Panc1 (cell line): ENCODE data around the gene VSNL1. TPM values are rescaled to one million over a fixed set of nuclear protein-coding genes. Genes with fewer than 3 reads are reported as not detected.
A peak's percentile ranks its signal among the peaks of the same experiment; 100 is the strongest.

Experiments
- ATAC-seq: fragments of 200-7000 bp; cut with Tn5 transposase; 2 replicates; pipeline ENCODE4 v1.9.1; 2020; ENCODE audit warnings: mild to moderate bottlenecking, moderate library complexity
- BruUV-seq: library from RNA; stranded (reverse); fragments of 400-500 nt; replicated peaks from 2 replicates; lab custom pipeline; 2021; lab: Mats Ljungman, UMichigan
- CTCF ChIA-PET: fragments of 300-600 bp; sonication (Branson Sonifier 250); formaldehyde crosslinking; loops from one replicate; lab custom pipeline; 2022; ENCODE audit warnings: antibody characterized with exemption; lab: Charles Lee
- POLR2A ChIA-PET: fragments of 300-600 bp; sonication (Branson Sonifier 250); formaldehyde crosslinking; loops from one replicate; lab custom pipeline; 2022; ENCODE audit warnings: antibody characterized with exemption; lab: Charles Lee
- DNase-seq: peaks from one replicate; pipeline ENCODE4 v3.0.0-alpha.2; 2010; ENCODE audit warnings: low read depth, low spot score
- H3K27ac ChIP-seq: 2 replicates; pipeline ENCODE4 v1.5.1; 2011; ENCODE audit warnings: mild to moderate bottlenecking, low read length, inconsistent platforms
- H3K27me3 ChIP-seq: fragments of 200-500 bp; sonication (Bioruptor generic); 2 replicates; pipeline ENCODE4 v1.6.0; 2014; ENCODE audit warnings: low read length, inconsistent platforms; ENCODE audit not compliant: control insufficient read depth, insufficient read depth
- H3K36me3 ChIP-seq: fragments of 200-500 bp; sonication (Bioruptor generic); 2 replicates; pipeline ENCODE4 v1.5.1; 2014; ENCODE audit warnings: inconsistent platforms, mild to moderate bottlenecking, low read length, moderate library complexity; ENCODE audit not compliant: control insufficient read depth, insufficient read depth
- H3K4me1 ChIP-seq: 2 replicates; pipeline ENCODE4 v1.5.1; 2011; ENCODE audit warnings: inconsistent platforms, mild to moderate bottlenecking, low read length, moderate library complexity; ENCODE audit not compliant: control insufficient read depth, insufficient read depth
- H3K4me3 ChIP-seq, 2 experiments: 2 replicates each; pipeline ENCODE4 v1.5.1; 2011 to 2012; ENCODE audit warnings: low read depth in 2 of 2, low read length in 2 of 2, mild to moderate bottlenecking in 2 of 2, inconsistent platforms in 1 of 2, moderate library complexity in 1 of 2
- H3K9me3 ChIP-seq: fragments of 200-500 bp; sonication (Bioruptor generic); 2 replicates; pipeline ENCODE4 v1.5.1; 2014; ENCODE audit warnings: low read depth, mild to moderate bottlenecking, inconsistent platforms, low read length, moderate library complexity; ENCODE audit not compliant: control insufficient read depth, insufficient read depth
- POLR2AphosphoS5 ChIP-seq: IDR thresholded peaks from 2 replicates; pipeline ENCODE4 v1.6.1; 2012; ENCODE audit warnings: mild to moderate bottlenecking, low read depth, low read length, moderate library complexity
- SIN3A ChIP-seq: IDR thresholded peaks from 2 replicates; pipeline ENCODE4 v1.6.1; 2012; ENCODE audit warnings: low read depth, mild to moderate bottlenecking, low read length, moderate library complexity, borderline replicate concordance; ENCODE audit not compliant: insufficient read depth
- TCF7L2 ChIP-seq: IDR thresholded peaks from 2 replicates; pipeline ENCODE4 v1.6.1; 2011; ENCODE audit warnings: mild to moderate bottlenecking, low read depth, low read length, inconsistent platforms
- in situ Hi-C: cut with HindIII; loops from 2 replicates; pipeline ENCODE4 v1.10.0; 2016; ENCODE audit warnings: low sequenced_read_pairs, low pct_unique_long_range_greater_than_20kb
- intact Hi-C: fragments of 100-400 bp; cut with micrococcal nuclease; formaldehyde crosslinking; loops from one replicate; pipeline ENCODE4 v1.10.0; 2022; ENCODE audit not compliant: unreplicated experiment
- total RNA-seq: library from RNA; stranded (reverse); gene quantifications from one replicate; pipeline ENCODE4 v1.2.1, GENCODE V29; 2021; ENCODE audit not compliant: unreplicated experiment
- TF ChIP-seq, protein P1 (sequence below), 2 experiments: IDR thresholded peaks; 2 replicates each; pipeline ENCODE4 v1.6.1; 2011 to 2012; ENCODE audit warnings: low read depth in 2 of 2, control low read depth in 1 of 2, low read length in 1 of 2, mild to moderate bottlenecking in 1 of 2, moderate library complexity in 1 of 2; ENCODE audit not compliant: insufficient read depth in 1 of 2
- TF ChIP-seq, protein P2 (sequence below): fragments of 450-650 bp; IDR thresholded peaks from 2 replicates; pipeline ENCODE4 v1.5.1; 2017; ENCODE audit warnings: mild to moderate bottlenecking

VSNL1 gene
- total RNA-seq, 1 experiment from 2014 or later, result not detected

DNA sequence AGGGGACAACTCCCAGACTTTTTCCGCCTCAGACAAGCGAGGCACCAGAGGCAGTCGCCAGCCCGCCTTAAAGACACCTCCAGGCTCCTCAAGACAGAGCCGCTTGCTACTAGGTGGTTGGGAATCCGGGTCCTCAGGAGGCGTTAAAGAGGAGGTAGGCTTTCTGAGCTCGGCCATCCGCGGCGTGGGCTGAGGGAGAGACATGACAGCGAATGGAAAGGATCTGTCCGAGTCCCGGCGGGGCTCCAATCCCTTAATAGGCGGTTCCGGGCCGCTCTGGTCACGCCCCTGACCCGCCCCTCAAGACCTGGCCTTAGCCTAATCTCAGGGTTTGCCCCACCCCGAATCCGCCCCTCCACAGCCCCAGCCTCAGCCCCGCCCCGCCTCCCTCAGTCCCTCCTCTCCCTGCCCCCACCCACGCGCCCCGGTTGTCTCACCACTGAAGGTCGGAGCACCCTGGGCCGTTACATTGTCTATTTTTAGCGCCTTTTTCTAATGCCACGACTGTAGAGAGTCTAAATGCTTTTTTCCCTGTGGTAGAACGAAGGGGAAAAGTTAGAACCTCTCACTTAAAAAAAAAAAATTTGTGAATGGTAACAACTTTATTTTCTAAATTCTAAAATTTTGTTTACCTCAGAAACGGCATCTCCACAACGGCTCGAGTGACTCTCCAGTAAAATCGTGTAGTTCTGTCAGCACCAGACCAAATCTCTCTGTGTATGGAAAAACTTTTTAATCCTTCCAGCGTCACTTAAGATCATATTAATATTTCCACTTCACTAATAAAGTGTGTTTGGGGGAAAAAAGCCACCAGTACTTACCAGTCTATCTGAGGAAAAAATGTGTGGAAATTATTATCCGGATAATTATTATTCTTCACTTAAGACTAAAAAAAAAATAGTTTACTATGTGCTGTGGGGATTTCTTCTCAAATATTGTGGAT lies 22.0 kb upstream of the VSNL1 start, which contains the start of gene RAD51AP2:
Gene RAD51AP2, minus strand, starts transcription at position 229 of the 943 bp plus-strand sequence. Its CDS starts 25 bp downstream, at position 204.
- Histone ChIP-seq H3K27me3 (peaks cover 21% of the 10 kb centered on the region), H3K9me3 (no peaks in the 10 kb centered on the region), H3K4me3 (peak within 1 kb of the TSS; percentile 34 to 61), H3K27ac (no peak within 1 kb of the TSS), H3K4me1 (peaks cover 2% of the 10 kb centered on the region; the same call in 1 of the 2 replicates), H3K36me3 (no peaks in the 10 kb centered on the region)
- ChIA-PET POLR2A (no interaction called here), CTCF (no interaction called here)
- no peak for DNase-seq
- in situ Hi-C loops, result no loop called here
- BruUV-seq, result no TSS peak
- TF ChIP-seq, protein P1, sequence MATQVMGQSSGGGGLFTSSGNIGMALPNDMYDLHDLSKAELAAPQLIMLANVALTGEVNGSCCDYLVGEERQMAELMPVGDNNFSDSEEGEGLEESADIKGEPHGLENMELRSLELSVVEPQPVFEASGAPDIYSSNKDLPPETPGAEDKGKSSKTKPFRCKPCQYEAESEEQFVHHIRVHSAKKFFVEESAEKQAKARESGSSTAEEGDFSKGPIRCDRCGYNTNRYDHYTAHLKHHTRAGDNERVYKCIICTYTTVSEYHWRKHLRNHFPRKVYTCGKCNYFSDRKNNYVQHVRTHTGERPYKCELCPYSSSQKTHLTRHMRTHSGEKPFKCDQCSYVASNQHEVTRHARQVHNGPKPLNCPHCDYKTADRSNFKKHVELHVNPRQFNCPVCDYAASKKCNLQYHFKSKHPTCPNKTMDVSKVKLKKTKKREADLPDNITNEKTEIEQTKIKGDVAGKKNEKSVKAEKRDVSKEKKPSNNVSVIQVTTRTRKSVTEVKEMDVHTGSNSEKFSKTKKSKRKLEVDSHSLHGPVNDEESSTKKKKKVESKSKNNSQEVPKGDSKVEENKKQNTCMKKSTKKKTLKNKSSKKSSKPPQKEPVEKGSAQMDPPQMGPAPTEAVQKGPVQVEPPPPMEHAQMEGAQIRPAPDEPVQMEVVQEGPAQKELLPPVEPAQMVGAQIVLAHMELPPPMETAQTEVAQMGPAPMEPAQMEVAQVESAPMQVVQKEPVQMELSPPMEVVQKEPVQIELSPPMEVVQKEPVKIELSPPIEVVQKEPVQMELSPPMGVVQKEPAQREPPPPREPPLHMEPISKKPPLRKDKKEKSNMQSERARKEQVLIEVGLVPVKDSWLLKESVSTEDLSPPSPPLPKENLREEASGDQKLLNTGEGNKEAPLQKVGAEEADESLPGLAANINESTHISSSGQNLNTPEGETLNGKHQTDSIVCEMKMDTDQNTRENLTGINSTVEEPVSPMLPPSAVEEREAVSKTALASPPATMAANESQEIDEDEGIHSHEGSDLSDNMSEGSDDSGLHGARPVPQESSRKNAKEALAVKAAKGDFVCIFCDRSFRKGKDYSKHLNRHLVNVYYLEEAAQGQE (IDR thresholded peaks at IDR 0.05; ENCODE audit: insufficient read depth in 1 of 2, low read depth in 2 of 2, low read length in 1 of 2), result no peak
- intact Hi-C loops, result no loop called here
- ATAC-seq, result peak; percentile 95

DNA sequence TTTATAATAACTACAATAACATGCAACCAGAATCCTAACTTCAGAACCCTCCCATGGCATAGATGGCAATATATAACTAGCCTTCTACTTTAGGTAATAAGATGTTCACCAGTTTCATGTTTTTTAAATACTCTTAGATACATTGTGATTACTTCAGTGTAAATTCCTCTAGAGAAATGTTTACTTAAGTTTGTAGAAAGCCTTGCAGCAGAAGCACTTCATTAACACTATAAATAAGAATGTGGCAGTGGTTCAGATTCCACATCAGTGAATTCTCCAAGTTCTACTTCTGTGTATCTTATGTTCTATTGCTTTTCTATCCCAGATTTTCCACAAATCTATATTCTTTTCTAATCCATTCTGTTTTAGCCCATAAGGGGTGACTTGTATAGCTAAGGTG lies 21.0 kb upstream of the VSNL1 start:
- no peaks in the 10 kb centered on the region for H3K36me3 ChIP-seq
- DNase-seq (no peak), ATAC-seq (no peak)
- ChIA-PET POLR2A (no interaction called here), CTCF (no interaction called here)
- no peaks in the 10 kb centered on the region for H3K9me3 ChIP-seq
- H3K4me1 ChIP-seq, result peaks cover 2% of the 10 kb centered on the region; the same call in 1 of the 2 replicates
- in situ Hi-C loops (no loop called here), intact Hi-C loops (no loop called here)
- peaks cover 21% of the 10 kb centered on the region for H3K27me3 ChIP-seq
- H3K27ac ChIP-seq, result no peak overlapping the region
- no TSS peak for BruUV-seq
- H3K4me3 ChIP-seq, result no peak overlapping the region
- TF ChIP-seq, protein P2, sequence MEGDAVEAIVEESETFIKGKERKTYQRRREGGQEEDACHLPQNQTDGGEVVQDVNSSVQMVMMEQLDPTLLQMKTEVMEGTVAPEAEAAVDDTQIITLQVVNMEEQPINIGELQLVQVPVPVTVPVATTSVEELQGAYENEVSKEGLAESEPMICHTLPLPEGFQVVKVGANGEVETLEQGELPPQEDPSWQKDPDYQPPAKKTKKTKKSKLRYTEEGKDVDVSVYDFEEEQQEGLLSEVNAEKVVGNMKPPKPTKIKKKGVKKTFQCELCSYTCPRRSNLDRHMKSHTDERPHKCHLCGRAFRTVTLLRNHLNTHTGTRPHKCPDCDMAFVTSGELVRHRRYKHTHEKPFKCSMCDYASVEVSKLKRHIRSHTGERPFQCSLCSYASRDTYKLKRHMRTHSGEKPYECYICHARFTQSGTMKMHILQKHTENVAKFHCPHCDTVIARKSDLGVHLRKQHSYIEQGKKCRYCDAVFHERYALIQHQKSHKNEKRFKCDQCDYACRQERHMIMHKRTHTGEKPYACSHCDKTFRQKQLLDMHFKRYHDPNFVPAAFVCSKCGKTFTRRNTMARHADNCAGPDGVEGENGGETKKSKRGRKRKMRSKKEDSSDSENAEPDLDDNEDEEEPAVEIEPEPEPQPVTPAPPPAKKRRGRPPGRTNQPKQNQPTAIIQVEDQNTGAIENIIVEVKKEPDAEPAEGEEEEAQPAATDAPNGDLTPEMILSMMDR, result no peak
- TF ChIP-seq TCF7L2, result no peak
- TF ChIP-seq, protein P1 (IDR thresholded peaks at IDR 0.05; ENCODE audit: insufficient read depth in 1 of 2, low read depth in 2 of 2, low read length in 1 of 2), result no peak
- TF ChIP-seq POLR2AphosphoS5, result no peak
- TF ChIP-seq SIN3A, result no peak
